Endothelial cell of umbilical vein (primary cell): ENCODE results near the gene RSPO3. TPM values are rescaled to one million over a fixed set of nuclear protein-coding genes. Genes with fewer than 3 reads are reported as not detected.

Experiments used
- BruUV-seq: library from RNA; stranded (reverse); fragments of 400-500 nt; replicated peaks from 2 replicates; lab custom pipeline; 2021; lab: Mats Ljungman, UMichigan
- CTCF ChIA-PET: fragments of 300-600, 350-600 bp; sonication (Branson Sonifier 250); formaldehyde crosslinking; loops from one replicate; lab custom pipeline; 2021; ENCODE audit warnings: antibody characterized with exemption, inconsistent platforms; lab: Charles Lee
- POLR2A ChIA-PET: fragments of 300-600, 350-600 bp; sonication (Branson Sonifier 250); formaldehyde crosslinking; loops from one replicate; lab custom pipeline; 2021; ENCODE audit warnings: antibody characterized with exemption, inconsistent platforms; lab: Charles Lee
- DNase-seq: peaks from one replicate; pipeline ENCODE4 v3.0.0-alpha.2; 2011; ENCODE audit warnings: low read depth, low spot score
- FAIRE-seq: peaks from 2 replicates; lab custom pipeline; 2011; peaks lifted over from hg19 to GRCh38; lab: Jason Lieb, UNC
- H2AFZ ChIP-seq: 2 replicates; pipeline ENCODE4 v1.6.0; 2012; ENCODE audit warnings: low read depth, low read length, control low read depth, inconsistent platforms
- H3K27ac ChIP-seq: 2 replicates; pipeline ENCODE4 v1.5.1; 2011; ENCODE audit warnings: low read depth, mild to moderate bottlenecking, control low read depth, low read length, moderate library complexity; ENCODE audit not compliant: insufficient read depth
- H3K27me3 ChIP-seq, 2 experiments: 2 replicates each; pipeline versions ENCODE4 v1.6.0 to v1.6.1; 2011; ENCODE audit warnings: low read length in 2 of 2, mixed read lengths in 1 of 2; ENCODE audit not compliant: control insufficient read depth in 2 of 2, insufficient read depth in 2 of 2
- H3K36me3 ChIP-seq, 2 experiments: 2 replicates in 1 of 2; 3 replicates in 1 of 2; pipeline ENCODE4 v1.5.1; 2011; ENCODE audit warnings: low read length in 2 of 2, mild to moderate bottlenecking in 1 of 2, moderate library complexity in 1 of 2; ENCODE audit not compliant: control insufficient read depth in 2 of 2, insufficient read depth in 2 of 2; ENCODE audit errors: extremely low read depth in 1 of 2
- H3K4me1 ChIP-seq: 3 replicates; pipeline ENCODE4 v1.5.1; 2011; ENCODE audit warnings: mild to moderate bottlenecking, low read length; ENCODE audit not compliant: control insufficient read depth, insufficient read depth; ENCODE audit errors: extremely low read depth
- H3K4me2 ChIP-seq: 2 replicates; pipeline ENCODE4 v1.6.1; 2011; ENCODE audit warnings: low read length, control low read depth, mixed read lengths; ENCODE audit not compliant: insufficient read depth
- H3K4me3 ChIP-seq, 3 experiments: fragments of 200-600 bp in 1 of 3; sonication (generic), shearing (Covaris generic) in 1 of 3; replicated peaks in 1 of 3; 2 replicates each; pipeline ENCODE4 v1.5.1; 2011 to 2016; ENCODE audit warnings: control low read depth in 3 of 3, low read length in 3 of 3, mild to moderate bottlenecking in 2 of 3, inconsistent platforms in 1 of 3, low read depth in 1 of 3, moderate library complexity in 1 of 3; ENCODE audit not compliant: insufficient read depth in 1 of 3
- H3K79me2 ChIP-seq: 2 replicates; pipeline ENCODE4 v1.6.0; 2012; ENCODE audit warnings: low read length, inconsistent platforms; ENCODE audit not compliant: control insufficient read depth, insufficient read depth
- H3K9ac ChIP-seq: replicated peaks from 2 replicates; pipeline ENCODE3; 2011; ENCODE audit warnings: low read length, control low read depth; ENCODE audit not compliant: insufficient read depth; ENCODE audit errors: extremely low read depth
- H3K9me1 ChIP-seq: replicated peaks from 3 replicates; pipeline ENCODE4 v1.6.0; 2011; ENCODE audit warnings: mild to moderate bottlenecking, low read length; ENCODE audit not compliant: control insufficient read depth, insufficient read depth; ENCODE audit errors: extremely low read depth
- H3K9me3 ChIP-seq: replicated peaks from 2 replicates; pipeline ENCODE4 v1.5.1; 2012; ENCODE audit warnings: low read length, inconsistent platforms; ENCODE audit not compliant: control insufficient read depth, insufficient read depth
- H4K20me1 ChIP-seq: replicated peaks from 2 replicates; pipeline ENCODE3; 2011; ENCODE audit warnings: mild to moderate bottlenecking, low read length; ENCODE audit not compliant: control insufficient read depth, insufficient read depth; ENCODE audit errors: extremely low read depth
- CTCF ChIP-seq, 2 donors: IDR thresholded peaks; 1 replicate in 1 of 2; 2 replicates in 1 of 2; pipeline ENCODE4 v1.5.1; 2011; ENCODE audit warnings: low read length in 2 of 2, mild to moderate bottlenecking in 2 of 2, moderate library complexity in 2 of 2, control low read depth in 1 of 2, inconsistent platforms in 1 of 2, low read depth in 1 of 2; ENCODE audit not compliant: insufficient read depth in 1 of 2; ENCODE audit errors: extremely low read depth in 1 of 2
- EZH2 ChIP-seq: IDR thresholded peaks from 2 replicates; pipeline ENCODE4 v1.6.1; 2012; ENCODE audit warnings: borderline replicate concordance, low read depth, mild to moderate bottlenecking, moderate library complexity, low read length, inconsistent platforms; ENCODE audit not compliant: severe bottlenecking
- FOS ChIP-seq: IDR thresholded peaks from 2 replicates; pipeline ENCODE4 v1.6.1; 2011; ENCODE audit warnings: mild to moderate bottlenecking, low read length, moderate library complexity, borderline replicate concordance; ENCODE audit not compliant: insufficient read depth
- GATA2 ChIP-seq: IDR thresholded peaks from 2 replicates; pipeline ENCODE4 v1.7.0; 2011; ENCODE audit warnings: low read depth, mild to moderate bottlenecking, moderate library complexity, mixed read lengths, low read length; ENCODE audit not compliant: insufficient read length, insufficient read depth
- JUN ChIP-seq: IDR thresholded peaks from 2 replicates; pipeline ENCODE4 v1.6.1; 2011; ENCODE audit warnings: borderline replicate concordance, low read depth; ENCODE audit not compliant: insufficient read length, insufficient read depth
- MAX ChIP-seq: IDR thresholded peaks from 2 replicates; pipeline ENCODE4 v1.6.1; 2011; ENCODE audit not compliant: insufficient read depth, insufficient read length
- MYC ChIP-seq: IDR thresholded peaks from one replicate; pipeline ENCODE4 v1.6.1; 2011; ENCODE audit warnings: mild to moderate bottlenecking, low read depth, low read length
- POLR2A ChIP-seq: IDR thresholded peaks from 2 replicates; pipeline ENCODE4 v1.6.1; 2012; ENCODE audit warnings: low read depth, mild to moderate bottlenecking, control low read depth, low read length
- POLR2AphosphoS5 ChIP-seq: IDR thresholded peaks from 2 replicates; pipeline ENCODE4 v1.6.1; 2012; ENCODE audit warnings: low read depth, mild to moderate bottlenecking, control low read depth, low read length, moderate library complexity; ENCODE audit not compliant: insufficient read depth
- dilution Hi-C: fragments of 300-500 bp; cut with MboI; formaldehyde crosslinking; loops from one replicate; pipeline ENCODE4 v1.15.0; 2019; ENCODE audit warnings: low sequenced_read_pairs; ENCODE audit not compliant: extremely low pct_ligation_motif_present
- intact Hi-C: fragments of 100-400 bp; cut with micrococcal nuclease; formaldehyde crosslinking; loops from one replicate; pipeline ENCODE4 v1.10.0; 2022
- polyA plus RNA-seq, 4 experiments: library from polyadenylated mRNA; depleted of rRNA in 3 of 4; stranded (reverse) in 3 of 4; unstranded in 1 of 4; fragments of >200 nt; gene quantifications; 2 replicates each; pipeline versions ENCODE4 v1.2.1 to v1.2.3, GENCODE V29; 2011 to 2012; ENCODE audit warnings: missing spikeins in 1 of 4
- total RNA-seq: library from RNA; stranded (reverse); gene quantifications from 2 replicates; pipeline ENCODE4 v1.2.3, GENCODE V29; 2021

The RSPO3 gene
- total and polyA plus RNA-seq, 2 donors (not counting 3 experiments of a cell fraction or from before 2014, with no cell fraction given): 1.8 to 11.1 TPM

- BruUV-seq: no TSS peak
- Histone ChIP-seq H4K20me1 (no peaks in the 10 kb centered on the region), H3K9me3 (no peaks in the 10 kb centered on the region), H3K27ac (no peak overlapping the region), H2AFZ (no peak overlapping the region), H3K4me1 (peaks cover 17% of the 10 kb centered on the region), H3K27me3 (no peaks in the 10 kb centered on the region), H3K36me3 (no peaks in the 10 kb centered on the region), H3K4me3 (no peak overlapping the region), H3K79me2 (no peaks in the 10 kb centered on the region), H3K9me1 (no peaks in the 10 kb centered on the region), H3K9ac (no peak overlapping the region), H3K4me2 (no peak overlapping the region)
- DNase-seq (peak; percentile 17), FAIRE-seq (no peak)
- dilution Hi-C loops: no loop called here
- CTCF ChIA-PET: interaction anchor here (1.6 to 4.6 kb wide), 2 partner anchors 12 to 88 kb away, joined by 3 to 24 read pairs; partner anchors contain the start of gene RNF146
- TF ChIP-seq FOS: no peak
- TF ChIP-seq POLR2A: no peak
- TF ChIP-seq MYC: no peak
- TF ChIP-seq EZH2: no peak
- no peak for TF ChIP-seq POLR2AphosphoS5
- no peak for TF ChIP-seq JUN
- TF ChIP-seq MAX: no peak
- POLR2A ChIA-PET: no interaction called here
- intact Hi-C loops: no loop called here
Measured at GRCh38 chr6:127178746-127179145, 60.3 kb downstream of the RSPO3 start.

GRCh38 chr6:127180426-127180825 is 62.0 kb downstream of the RSPO3 start:
- BruUV-seq: no TSS peak
- Histone ChIP-seq H3K79me2 (no peaks in the 10 kb centered on the region), H3K9me1 (no peaks in the 10 kb centered on the region), H2AFZ (no peak overlapping the region), H3K27me3 (no peaks in the 10 kb centered on the region), H3K4me1 (peaks cover 17% of the 10 kb centered on the region), H3K9me3 (no peaks in the 10 kb centered on the region), H3K27ac (no peak overlapping the region), H3K36me3 (no peaks in the 10 kb centered on the region), H3K9ac (no peak overlapping the region), H4K20me1 (no peaks in the 10 kb centered on the region), H3K4me2 (no peak overlapping the region), H3K4me3 (no peak overlapping the region)
- DNase-seq (no peak), FAIRE-seq (no peak)
- intact Hi-C loops: no loop called here
- TF ChIP-seq CTCF (IDR thresholded peaks at IDR 0.05; ENCODE audit: extremely low read depth in 1 of 2, insufficient read depth in 1 of 2, low read depth in 1 of 2, low read length in 2 of 2): no peak
- no peak for TF ChIP-seq JUN
- TF ChIP-seq EZH2: no peak
- TF ChIP-seq MYC: no peak
- TF ChIP-seq MAX: no peak
- TF ChIP-seq POLR2A: no peak
- no peak for TF ChIP-seq GATA2
- no peak for TF ChIP-seq POLR2AphosphoS5
- no peak for TF ChIP-seq FOS
- dilution Hi-C loops: no loop called here
- ChIA-PET POLR2A (no interaction called here), CTCF (interaction anchor here (1.4 to 4.6 kb wide), 2 partner anchors 10 to 67 kb away, joined by 3 to 24 read pairs; no protein-coding TSS in a partner anchor)
